Measurements from ENCODE around the gene FKBP11. TPM values are rescaled to one million over a fixed set of nuclear protein-coding genes. Genes with fewer than 3 reads are reported as not detected.

FKBP11 gene
- total and polyA plus RNA-seq, 2 of the 8 experiments (the other 6 are each of a cell fraction or from before 2014, with no cell fraction given), result 45.7 to 65.1 TPM

DNA sequence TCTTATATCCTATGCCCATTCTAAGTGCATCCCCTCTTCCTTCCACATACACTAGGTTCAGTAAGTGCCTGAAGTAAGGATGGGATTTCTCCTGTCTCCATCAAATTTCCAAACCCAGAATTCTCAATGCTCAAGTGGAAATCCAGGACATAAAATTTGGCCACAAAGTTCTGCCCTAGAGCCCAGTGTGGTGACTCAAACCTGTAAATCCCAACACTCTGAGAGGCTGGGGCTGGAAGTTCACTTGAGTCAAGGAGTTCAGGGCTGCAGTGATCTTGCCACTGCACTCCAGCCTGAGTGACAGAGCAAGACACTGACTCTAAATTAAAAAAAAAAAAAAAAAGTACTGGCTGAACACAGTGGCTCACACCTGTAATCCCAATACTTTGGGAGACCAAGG lies 36.5 kb upstream of the FKBP11 start:
- Histone ChIP-seq H3K79me1 (ENCODE audit: low read depth, low read length) (no peaks in the 10 kb centered on the region), H3K9me3 (ENCODE audit: insufficient read depth in 2 of 2, low read depth in 1 of 2, low read length in 1 of 2) (no peaks in the 10 kb centered on the region), H2AFZ (ENCODE audit: low read length) (no peak overlapping the region), H3K9ac (replicated peaks in 1 of 4; ENCODE audit: extremely low read depth in 1 of 4, low read depth in 3 of 4, low read length in 3 of 4) (no peak overlapping the region), H3K4me3 (ENCODE audit: extremely low read depth in 1 of 4, insufficient read depth in 2 of 4, low read depth in 3 of 4, low read length in 4 of 4) (no peak overlapping the region), H3K23me2 (ENCODE audit: low read depth, low read length) (peaks cover 5% of the 10 kb centered on the region), H3K27me3 (replicated peaks in 1 of 4; ENCODE audit: control insufficient read depth in 3 of 4, extremely low read depth in 1 of 4, insufficient read depth in 3 of 4, low read length in 3 of 4) (peaks cover 0 to 8% (median 7%) of the 10 kb centered on the region in 4 experiments; a peak in 5 of 7 replicates), H4K20me1 (replicated peaks in 1 of 2; ENCODE audit: control insufficient read depth in 1 of 2, insufficient read depth in 2 of 2, low read length in 2 of 2) (no peaks in the 10 kb centered on the region), H3K4me2 (ENCODE audit: insufficient read depth in 1 of 2, low read depth in 2 of 2, low read length in 2 of 2) (no peak overlapping the region), H2BK5ac (ENCODE audit: low read depth, low read length) (no peak overlapping the region), H2BK12ac (ENCODE audit: low read depth, low read length) (no peak overlapping the region), H3K4me1 (replicated peaks in 1 of 4; ENCODE audit: control insufficient read depth in 3 of 4, insufficient read depth in 4 of 4, low read length in 3 of 4) (peaks cover 14 to 22% (median 21%) of the 10 kb centered on the region in 4 experiments), H3K79me2 (ENCODE audit: control insufficient read depth in 1 of 2, insufficient read depth in 2 of 2, low read length in 2 of 2) (no peaks in the 10 kb centered on the region), H4K5ac (ENCODE audit: insufficient read length, low read depth, low read length) (no peak overlapping the region), H2BK20ac (ENCODE audit: low read length) (no peak overlapping the region), H3K27ac (ENCODE audit: low read depth, low read length) (no peak overlapping the region), H2BK120ac (replicated peaks; ENCODE audit: low read depth, low read length) (no peak overlapping the region), H3K36me3 (ENCODE audit: control insufficient read depth in 2 of 4, insufficient read depth in 4 of 4, low read length in 3 of 4) (no peaks in the 10 kb centered on the region), H3K56ac (replicated peaks; ENCODE audit: insufficient read length, low read depth, low read length) (no peak overlapping the region), H3K23ac (ENCODE audit: insufficient read length) (no peak overlapping the region), H3K18ac (ENCODE audit: extremely low read depth, low read length) (no peak overlapping the region), H4K8ac (ENCODE audit: extremely low read depth, insufficient read depth, low read length) (no peak overlapping the region), H2AK5ac (ENCODE audit: low read depth, low read length) (no peak overlapping the region), H4K91ac (replicated peaks; ENCODE audit: insufficient read length, low read length) (no peak overlapping the region), H2BK15ac (ENCODE audit: low read length) (no peak overlapping the region), H3K4ac (replicated peaks; ENCODE audit: insufficient read length, low read depth, low read length) (no peak overlapping the region), H3K14ac (ENCODE audit: insufficient read length) (no peak overlapping the region)
- CTCF ChIA-PET (ENCODE audit: partially characterized antibody), result interaction anchor here (1.0 to 40.8 kb wide), 5 partner anchors 11 to 103 kb away, joined by 3 to 1336 read pairs (median 4); partner anchors contain the start of genes DDN and WNT1
- POLR2A ChIA-PET (ENCODE audit: partially characterized antibody), result interaction anchor here (0.6 to 1.5 kb wide), 2 partner anchors 10 to 1062 kb away, joined by 3 to 4 read pairs; partner anchors contain the start of gene WNT10B
- no peak for DNase-seq (ENCODE audit: low read depth in 1 of 2, low spot score in 2 of 2)
- no peak for TF ChIP-seq RXRA (IDR thresholded peaks at IDR 0.05; ENCODE audit: insufficient read depth, low read depth, low read length)
- FAIRE-seq, result no peak

Measured in H1 (cell line).